ENCODE data around the gene ZCCHC12.
A peak's percentile ranks its signal among the peaks of the same experiment; 100 is the strongest.
"Not testable (repeated sequence)": the region's sequence is repeated elsewhere in the genome, so short reads cannot be mapped to it uniquely, and the experiment has no call there.

Gene ZCCHC12

DNA sequence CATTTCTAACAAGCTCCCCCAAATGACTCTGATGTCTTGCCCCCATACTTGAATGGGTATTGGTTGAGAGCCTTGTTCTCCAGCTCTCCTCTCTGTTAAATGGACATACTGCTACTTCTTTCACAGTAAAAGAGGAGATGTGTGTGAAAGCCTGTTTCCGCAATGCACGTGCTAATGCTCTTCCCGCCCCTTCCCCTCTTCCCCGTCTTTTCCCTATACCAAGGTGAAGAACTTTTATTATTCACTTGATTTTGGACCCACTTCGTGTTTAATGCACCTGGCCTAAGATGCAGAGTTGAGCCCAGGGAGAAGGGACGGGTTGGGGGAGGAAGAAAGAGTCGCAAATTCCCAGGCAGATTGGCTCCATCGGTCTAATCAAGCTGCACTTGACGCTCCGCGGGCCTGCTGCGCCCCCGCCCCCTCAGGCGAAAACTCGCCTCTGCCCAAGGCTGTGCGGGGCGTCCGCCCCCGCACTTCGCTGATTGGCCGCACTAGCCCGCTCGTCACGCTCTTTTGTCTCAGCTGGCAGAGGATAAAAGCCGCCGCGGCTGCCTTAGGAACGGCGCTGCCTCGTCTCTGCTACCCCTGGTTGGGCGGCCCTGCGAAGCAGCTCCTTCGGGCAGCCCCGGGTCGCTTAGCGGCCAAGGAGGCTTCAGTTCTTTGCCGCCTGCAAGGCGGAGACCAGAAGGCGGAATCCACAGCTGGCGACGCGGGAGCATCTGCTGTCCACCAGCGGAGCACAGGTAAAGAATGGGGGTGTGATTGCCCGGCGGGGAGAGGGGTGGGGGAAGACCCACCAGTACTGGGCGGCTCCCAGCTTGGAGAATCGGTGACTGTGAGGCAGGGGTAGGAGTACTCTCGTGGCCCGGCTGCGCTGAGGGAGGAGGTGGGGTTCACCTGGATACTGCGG, at the start of gene ZCCHC12:
Gene ZCCHC12, plus strand, starts transcription at position 562 of the 910 bp plus-strand sequence. CDS start 1,421 bp downstream, outside the sequence.
- peak; percentile 84 for DNase-seq

- no peak for DNase-seq
Observed at GRCh38 chrX:118779581-118779980, 44.0 kb upstream of the ZCCHC12 start.

GRCh38 chrX:118780509-118780908, 43.1 kb upstream of the ZCCHC12 start:
- no peak for DNase-seq

GRCh38 chrX:118780911-118781310, 42.7 kb upstream of the ZCCHC12 start:
- DNase-seq: no peak

DNA sequence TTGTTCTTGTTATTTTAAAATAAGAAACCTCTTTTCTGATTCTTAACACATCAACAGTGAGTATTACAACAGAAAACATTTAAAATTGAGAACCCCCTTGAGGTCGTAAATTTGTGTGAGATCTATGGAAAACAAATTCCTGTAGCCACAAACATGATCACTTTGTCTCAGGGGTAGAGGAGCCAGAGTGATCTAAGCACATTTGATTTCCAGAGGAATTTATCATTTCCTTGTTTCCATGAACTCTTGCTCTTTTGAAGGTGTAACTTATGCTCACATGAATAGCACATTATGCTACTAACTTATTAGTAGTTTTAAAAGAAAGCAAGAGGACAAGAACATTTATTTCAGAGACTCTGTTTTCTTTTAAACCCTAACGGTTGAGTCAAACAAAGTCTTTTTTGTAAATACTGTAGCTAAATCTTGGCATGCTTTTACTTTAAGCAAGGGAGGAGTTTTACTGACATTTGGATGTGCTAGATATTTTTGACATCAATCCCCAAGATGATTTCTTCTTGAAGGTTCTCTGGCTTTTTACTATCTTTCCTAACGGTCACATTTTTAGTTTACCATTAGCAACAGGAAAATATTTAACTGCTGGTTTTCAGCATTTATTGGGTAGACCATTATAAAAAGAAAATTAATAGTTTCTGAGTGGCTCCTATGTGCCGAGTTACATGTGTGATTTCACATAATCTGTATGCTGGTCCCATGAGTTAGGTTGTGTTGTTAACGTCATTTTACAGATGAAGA, 27.9 kb upstream of the ZCCHC12 start:
- DNase-seq: no peak

DNA sequence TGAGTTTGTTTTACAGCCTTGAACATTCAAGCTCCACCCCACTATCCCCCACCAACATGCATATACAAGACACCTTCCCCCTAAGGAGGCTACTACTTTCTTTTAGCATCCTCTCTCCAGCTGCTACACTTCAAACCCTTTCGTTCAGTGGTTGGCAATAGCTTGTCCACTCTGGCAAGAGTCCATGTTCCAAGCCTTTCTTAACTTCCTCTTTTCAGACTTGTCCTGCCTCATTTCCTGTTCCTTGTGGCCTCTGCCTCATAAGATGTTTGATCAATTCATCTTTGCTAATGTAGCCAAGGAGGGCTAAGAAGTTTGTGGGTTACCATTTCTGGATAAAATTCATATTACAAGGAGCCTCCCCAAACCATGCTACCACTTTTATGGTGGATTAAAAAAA, 20.8 kb upstream of the ZCCHC12 start:
- no peak for DNase-seq

DNA sequence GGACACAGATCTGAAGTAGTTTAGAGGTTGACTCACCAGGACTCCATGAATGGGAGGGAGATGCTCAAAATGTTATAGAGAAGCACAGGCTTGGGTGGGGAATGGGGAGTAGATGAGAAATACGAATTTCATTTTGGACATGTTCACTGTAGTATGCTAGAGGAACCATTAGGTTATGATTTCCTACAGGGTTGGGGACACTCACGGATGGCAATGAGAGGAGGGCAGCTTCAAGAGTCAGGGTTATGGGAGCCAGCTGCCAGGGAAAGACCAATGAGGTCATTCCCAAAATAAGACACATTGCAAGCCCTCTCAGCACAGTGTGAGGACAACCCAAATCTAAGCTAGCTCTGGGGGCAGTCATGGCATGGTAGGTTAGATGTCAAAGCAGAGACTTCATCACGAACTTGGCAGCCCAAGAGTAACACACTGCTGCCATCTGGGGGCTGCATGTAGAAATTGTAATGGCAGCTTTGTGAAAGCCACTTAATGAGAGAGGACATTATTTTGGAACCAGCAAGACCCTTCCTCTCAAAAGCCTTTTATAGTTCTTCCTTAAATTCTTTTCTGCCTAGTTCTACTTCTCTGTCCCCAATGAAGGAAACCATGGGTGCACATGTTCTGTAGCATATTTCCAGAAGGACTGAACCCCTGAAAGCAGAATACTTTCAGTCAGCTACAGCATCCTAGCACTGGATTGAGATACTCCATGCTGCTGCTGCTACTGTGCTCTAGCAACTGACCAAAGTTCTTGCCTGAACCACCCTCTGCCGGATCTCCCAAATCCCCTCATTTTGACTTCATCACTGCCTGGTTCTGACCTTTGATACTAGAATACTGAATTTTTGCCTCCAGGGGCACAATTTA, 16.2 kb upstream of the ZCCHC12 start:
- DNase-seq: peak; percentile 44

DNA sequence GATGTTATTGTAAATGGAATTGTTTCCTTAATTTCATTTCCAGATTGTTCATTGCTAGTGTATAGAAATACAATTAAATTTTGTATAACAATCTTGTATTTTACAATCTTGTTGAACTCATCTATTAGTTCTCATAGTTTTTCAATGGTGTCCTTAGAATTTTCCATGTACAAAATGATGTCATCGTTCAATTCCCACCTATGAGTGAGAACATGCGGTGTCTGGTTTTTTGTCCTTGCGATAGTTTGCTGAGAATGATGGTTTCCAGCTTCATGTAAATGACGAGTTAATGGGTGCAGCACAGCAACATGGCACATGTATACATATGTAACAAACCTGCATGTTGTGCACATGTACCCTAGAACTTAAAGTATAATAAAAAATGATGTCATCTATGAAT, 6.4 kb upstream of the ZCCHC12 start:
- DNase-seq: not testable (repeated sequence)

DNA sequence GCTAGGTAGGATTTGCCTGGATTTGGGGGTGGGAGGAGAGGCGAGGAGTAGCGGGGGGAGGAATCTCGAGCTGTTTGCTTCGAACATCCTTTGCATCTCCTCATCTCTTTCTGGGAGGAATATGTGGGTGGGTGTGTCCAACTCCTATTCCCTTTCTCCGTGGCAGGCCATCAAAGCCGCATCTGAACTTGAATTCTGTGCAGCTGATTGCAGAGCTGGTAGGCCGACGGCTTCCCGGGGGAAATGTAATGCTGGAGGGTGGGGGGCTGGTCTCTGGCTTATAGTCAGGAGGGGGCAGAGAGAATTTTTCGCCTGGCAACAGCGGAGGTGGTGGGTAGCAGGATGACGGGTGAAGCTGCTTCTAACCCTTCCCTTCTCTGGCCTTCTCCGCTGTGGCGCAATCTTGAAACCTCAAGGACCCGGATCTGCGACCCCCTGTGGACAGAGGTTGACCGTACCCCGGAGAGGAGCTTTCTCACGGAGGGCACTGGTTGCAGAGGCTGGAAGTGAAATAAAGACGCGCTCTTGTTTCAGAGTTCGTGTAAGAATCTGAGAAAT, 628 bp downstream of the ZCCHC12 start:
- DNase-seq: peak; percentile 7

DNA sequence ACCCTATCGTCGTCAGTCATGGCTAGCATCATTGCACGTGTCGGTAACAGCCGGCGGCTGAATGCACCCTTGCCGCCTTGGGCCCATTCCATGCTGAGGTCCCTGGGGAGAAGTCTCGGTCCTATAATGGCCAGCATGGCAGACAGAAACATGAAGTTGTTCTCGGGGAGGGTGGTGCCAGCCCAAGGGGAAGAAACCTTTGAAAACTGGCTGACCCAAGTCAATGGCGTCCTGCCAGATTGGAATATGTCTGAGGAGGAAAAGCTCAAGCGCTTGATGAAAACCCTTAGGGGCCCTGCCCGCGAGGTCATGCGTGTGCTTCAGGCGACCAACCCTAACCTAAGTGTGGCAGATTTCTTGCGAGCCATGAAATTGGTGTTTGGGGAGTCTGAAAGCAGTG, 1.6 kb downstream of the ZCCHC12 start:
- no peak for DNase-seq

DNA sequence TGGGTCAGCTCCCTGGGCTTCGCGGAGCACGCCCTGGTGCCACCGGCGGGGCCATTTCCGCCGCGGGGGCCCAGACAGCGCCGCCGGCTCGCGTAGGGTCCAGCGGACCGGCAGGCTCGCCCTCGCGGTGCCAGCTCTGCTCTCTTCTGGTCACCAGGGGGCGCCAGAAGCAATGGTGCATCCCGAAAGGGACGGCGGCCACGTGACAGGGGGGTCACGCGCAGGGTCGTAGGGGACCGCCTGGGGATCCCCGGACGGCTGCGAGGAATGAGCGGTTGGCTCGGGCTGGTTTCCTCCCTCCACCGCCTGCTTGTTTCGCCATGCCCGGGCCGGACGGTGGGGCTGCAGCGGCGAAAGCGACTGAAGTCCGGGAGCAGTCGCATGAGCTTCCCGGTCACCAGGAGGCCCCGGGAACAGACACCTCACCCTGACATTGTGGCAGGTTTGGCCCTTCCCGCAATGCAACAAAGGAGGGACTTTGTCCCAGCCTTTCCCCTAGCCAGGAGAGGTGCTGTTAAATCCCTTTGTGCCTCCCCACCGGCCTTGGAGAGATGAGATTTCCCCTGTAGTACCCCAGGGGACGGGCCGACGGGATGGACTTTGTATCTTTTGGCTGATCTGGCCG, 15.8 kb downstream of the ZCCHC12 start:
- peak; percentile 50 for DNase-seq

DNA sequence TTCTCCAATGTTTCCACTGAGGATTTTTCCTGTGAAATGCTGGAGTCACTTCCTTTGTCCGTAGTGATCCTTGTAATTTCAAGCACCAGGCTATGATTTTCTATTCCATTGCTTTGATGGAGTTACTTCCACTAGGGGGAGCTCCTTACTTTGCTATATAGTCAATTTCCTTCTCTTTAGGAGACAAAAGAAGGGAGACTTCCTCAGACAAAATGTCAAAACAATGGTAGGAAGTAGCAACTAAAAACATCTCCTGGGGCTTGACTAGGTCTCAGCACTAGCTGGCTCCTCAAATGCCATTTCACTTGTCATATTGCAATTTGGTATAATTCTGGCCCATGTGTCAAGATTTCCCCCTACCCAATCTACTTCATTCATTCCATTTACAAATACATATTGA, 24.1 kb downstream of the ZCCHC12 start:
- peak; percentile 74 for DNase-seq

DNA sequence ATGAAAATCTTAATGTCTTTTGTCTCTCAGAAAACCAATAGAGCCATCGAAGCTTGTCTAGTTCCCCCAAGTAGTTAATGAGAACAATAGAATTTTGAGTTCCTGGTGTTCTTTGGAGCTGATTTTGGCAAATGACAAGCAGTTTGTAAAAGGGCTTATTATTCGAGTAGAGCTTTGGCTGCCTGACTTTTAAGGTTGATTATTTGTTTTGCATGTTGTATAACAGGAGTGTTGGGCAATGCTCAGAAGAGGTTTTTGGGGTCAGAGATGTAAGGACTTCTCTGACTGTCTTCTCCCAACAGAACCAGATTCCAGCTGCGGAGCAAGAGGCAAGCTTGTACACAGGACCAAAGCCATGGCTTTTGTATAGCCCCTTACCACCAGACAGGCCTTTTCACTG, 30.0 kb downstream of the ZCCHC12 start:
- DNase-seq: no peak

DNA sequence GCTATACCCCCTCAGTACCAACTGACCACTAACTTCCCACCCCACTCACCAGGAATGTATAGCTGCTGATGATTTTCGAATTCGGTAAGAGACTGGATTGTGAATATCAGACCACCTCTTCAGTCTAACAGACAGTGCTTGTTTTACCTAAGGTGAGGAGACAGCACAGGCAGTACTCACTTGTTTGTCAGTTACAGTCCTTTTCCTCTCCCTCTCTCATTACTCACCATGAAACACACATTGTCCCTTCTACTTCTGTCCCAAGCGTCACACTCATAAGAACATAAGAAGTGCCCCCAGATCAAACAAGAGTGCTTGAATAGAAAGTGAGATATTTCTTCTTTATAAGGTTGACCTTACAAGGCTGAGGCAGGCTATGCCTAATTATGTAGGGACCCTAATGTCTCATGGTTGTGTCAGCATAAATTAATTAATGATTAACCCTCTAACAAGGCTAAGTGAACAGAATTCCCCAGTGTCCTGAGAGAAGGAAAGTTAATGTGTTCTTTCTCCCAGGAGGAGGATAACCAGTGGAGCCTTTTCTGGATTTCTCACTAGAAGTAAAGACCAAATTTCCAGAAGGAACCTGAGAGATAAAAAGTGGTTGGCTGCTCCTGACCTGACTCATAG, 32.2 kb downstream of the ZCCHC12 start:
- DNase-seq: no peak

DNA sequence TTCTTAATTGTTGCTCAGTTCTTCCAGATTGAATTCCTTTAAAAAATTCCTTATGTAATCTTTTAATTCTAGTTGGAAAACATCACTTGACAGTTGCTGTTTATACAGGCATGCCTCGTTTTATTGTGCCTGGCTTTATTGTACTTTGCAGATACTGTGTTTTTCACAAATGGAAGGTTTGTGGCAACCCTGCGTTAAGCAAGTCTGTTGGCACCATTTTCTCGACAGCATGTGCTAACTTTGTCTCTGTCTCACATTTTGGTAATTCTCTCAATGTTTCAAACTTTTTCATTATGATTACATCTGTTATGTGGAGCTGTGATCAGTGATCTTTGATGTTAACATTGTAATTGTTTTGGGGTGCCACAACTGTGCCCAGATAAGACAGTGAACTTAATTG, 33.4 kb downstream of the ZCCHC12 start:
- no peak for DNase-seq

DNA sequence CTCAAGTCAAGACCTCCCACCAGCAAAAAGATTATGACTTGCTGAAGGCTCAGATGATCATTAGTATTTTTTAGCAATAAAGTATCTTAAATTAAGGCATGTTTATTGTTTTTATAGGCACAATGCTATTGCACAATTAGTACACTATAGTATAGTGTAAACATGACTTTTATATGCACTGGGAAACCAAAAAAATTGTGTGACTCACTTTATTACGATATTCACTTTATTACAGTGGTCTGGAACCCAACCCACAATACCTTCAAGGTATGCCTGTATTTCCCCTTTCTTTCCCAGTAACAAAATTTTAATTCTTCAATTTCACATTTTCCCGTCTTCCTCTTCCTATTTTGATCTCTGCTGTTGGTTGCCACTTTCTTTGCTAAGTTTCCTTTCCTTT, 37.7 kb downstream of the ZCCHC12 start:
- DNase-seq: no peak

- peak; percentile 5 for DNase-seq
Observed at GRCh38 chrX:118862091-118862490, 38.5 kb downstream of the ZCCHC12 start.

DNA sequence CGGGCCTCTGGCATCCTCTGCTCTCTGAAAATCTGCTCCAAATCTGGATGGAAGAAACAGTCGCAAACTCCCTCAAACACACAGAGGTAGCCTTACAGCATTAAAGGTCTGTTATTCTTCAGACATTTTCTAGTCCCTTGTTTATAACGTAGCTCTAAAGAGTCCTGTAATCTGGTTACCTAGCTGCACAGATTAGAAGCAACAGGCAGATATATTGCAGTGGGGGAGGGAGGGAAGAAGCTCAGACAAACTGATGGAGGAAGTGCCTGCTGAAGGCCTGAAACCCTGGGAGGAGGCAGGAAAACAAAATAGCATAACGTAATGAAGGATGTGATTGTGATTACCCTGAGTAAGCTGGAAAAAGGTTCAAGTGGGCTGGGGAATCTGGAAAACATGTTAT, 39.4 kb downstream of the ZCCHC12 start:
- DNase-seq: peak; percentile 66

DNA sequence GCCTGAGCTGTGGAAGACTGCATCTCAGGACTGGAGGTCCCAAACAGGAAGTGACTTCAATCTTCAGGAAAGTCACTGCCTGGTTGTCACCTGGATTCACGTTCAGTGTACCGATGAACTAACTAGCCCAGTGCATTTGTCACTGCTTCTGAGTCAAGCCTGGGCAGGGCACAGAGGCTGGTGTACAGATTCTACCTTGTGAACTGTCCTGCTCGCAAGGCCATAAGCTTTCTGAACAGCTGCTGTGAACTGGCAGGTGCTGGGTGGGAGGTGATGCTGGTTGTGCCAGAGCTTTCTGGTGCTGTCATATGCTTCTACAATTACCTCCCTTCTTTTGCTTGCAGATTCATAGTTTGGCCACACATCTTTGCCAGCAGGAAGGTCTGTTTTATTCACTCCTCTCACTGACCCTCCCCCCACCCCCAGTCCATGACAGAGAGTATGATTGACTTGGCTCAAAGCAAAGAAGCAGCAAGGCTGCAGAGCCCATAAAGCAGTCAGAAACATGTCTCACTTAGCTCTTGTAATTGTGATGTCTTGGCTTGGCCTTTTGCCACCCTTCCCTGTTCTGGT, 40.5 kb downstream of the ZCCHC12 start:
- DNase-seq: no peak

- DNase-seq: no peak
Observed at GRCh38 chrX:118865231-118865630, 41.6 kb downstream of the ZCCHC12 start.

GRCh38 chrX:118867251-118867650, 43.6 kb downstream of the ZCCHC12 start:
- DNase-seq: no peak
